Large intestine (tissue), 3 donors: ENCODE measurements around the gene ILRUN. TPM values are rescaled to one million over a fixed set of nuclear protein-coding genes. Genes with fewer than 3 reads are reported as not detected.
"Not testable (repeated sequence)": the region's sequence is repeated elsewhere in the genome, so short reads cannot be mapped to it uniquely, and the experiment has no call there.

Experiments used
- DNase-seq, 2 donors: peaks; one replicate each; pipeline versions ENCODE4 v3.0.0 to v3.0.0-alpha.2; 2013
- H3K27ac ChIP-seq: one replicate; pipeline ENCODE4 v1.5.1; 2013; ENCODE audit warnings: low read length
- H3K27me3 ChIP-seq: 2 replicates; pipeline ENCODE4 v1.6.1; 2013; ENCODE audit warnings: low read length; ENCODE audit not compliant: control insufficient read depth, insufficient read depth
- H3K36me3 ChIP-seq: 2 replicates; pipeline ENCODE4 v1.6.1; 2013; ENCODE audit warnings: low read length; ENCODE audit not compliant: control insufficient read depth, insufficient read depth
- H3K4me1 ChIP-seq: one replicate; pipeline ENCODE4 v1.6.1; 2013; ENCODE audit warnings: low read length; ENCODE audit not compliant: control insufficient read depth, insufficient read depth
- H3K4me3 ChIP-seq: one replicate; pipeline ENCODE4 v1.5.1; 2013; ENCODE audit warnings: low read length
- H3K9me3 ChIP-seq: one replicate; pipeline ENCODE4 v1.6.1; 2013; ENCODE audit warnings: mild to moderate bottlenecking, low read depth, low read length, moderate library complexity; ENCODE audit not compliant: control insufficient read depth
- WGBS: methylation state at CpG from one replicate; pipeline ENCODE4 v1.1.5; 2013; ENCODE audit warnings: low lambda C conversion rate; ENCODE audit not compliant: insufficient coverage; 5-methylcytosine and 5-hydroxymethylcytosine counted together
- polyA plus RNA-seq: library from polyadenylated mRNA; unstranded; fragments of 120-200 nt; gene quantifications from one replicate; pipeline ENCODE4 v1.2.1, GENCODE V29; 2013

The ILRUN gene
- polyA plus RNA-seq, 1 donor: 44.4 TPM

DNA sequence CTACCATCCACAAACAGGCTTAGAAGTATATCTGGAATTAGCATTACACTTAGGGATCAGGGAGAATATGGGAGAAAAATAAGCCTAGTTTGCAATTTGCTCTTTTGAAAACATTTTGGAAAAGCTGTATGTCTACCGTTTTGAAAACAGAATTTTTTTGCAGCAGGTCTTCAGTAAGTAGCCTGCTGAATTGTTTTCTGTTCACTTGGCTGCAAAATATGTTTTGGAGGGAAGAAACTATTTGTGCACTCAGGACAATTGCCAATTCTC lies 39.6 kb downstream of the ILRUN start:
- peak overlapping the region; percentile 98 for H3K27ac ChIP-seq
- peak overlapping the region; percentile 37 for H3K4me3 ChIP-seq
- H3K27me3 ChIP-seq: no peaks in the 10 kb centered on the region
- peaks cover 17% of the 10 kb centered on the region for H3K36me3 ChIP-seq
- H3K9me3 ChIP-seq: no peaks in the 10 kb centered on the region
- 80% methylated on average over 1 of the region's 1 CpG for WGBS
- H3K4me1 ChIP-seq: peaks cover 28% of the 10 kb centered on the region
- DNase-seq: no peak

DNA sequence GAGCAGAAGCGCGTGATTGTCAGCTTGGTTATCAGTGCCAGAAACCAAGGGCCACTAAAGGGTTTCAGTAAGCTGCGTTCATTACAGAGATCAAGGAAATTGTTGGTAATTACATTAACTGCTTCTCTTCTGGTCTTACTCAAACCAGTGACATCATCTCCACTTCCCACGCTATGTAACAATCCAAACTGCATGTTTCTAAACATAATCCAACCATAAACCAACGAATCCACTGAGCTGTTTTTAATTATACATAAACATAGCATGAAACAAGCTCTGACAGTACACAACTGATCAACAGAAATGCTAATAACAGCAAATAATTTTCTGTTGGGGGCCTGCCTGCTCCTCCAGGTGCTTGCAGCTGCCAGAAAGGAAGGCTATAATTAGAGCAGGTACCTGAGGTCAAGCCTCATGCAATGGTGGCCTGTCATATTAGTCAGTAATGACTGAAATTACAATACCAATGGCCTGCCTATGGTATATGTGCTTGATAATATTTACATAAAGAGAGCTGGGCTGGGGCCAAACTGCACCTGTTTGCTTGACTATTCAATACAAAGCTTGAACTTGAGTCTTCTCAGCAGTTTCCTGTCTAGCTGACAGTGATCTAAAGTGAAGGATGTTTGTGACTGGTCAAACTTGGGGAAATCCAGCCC lies 40.1 kb downstream of the ILRUN start:
- peak; percentile 74 to 88 for DNase-seq
- H3K36me3 ChIP-seq: peaks cover 17% of the 10 kb centered on the region
- H3K9me3 ChIP-seq: no peaks in the 10 kb centered on the region
- peaks cover 28% of the 10 kb centered on the region for H3K4me1 ChIP-seq
- H3K4me3 ChIP-seq: no peak overlapping the region
- H3K27ac ChIP-seq: peak overlapping the region; percentile 98
- WGBS: no CpG with 5 or more reads among the region's 5 CpGs
- H3K27me3 ChIP-seq: no peaks in the 10 kb centered on the region

DNA sequence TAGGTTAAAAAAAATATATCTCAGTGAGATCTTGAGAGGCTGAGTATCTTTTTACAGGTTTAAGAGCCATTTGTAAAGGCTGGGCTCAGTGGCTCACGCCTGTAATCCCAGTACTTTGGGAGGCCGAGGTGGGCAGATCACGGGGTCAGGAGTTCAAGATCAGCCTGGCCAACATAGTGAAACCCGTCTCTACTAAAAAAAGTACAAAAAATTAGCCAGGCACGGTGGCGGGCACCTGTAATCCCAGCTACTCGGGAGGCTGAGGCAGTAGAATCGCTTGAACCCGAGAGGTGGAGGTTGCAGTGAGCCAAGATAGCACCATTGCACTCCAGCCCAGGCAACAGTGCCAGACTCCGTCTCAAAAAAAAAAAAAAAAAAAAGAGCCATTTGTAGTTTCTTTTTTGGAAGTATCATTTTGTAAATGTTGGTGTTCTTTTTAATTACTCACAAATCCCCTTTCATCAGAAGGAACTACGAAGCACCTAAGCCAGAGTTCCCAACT lies 40.6 kb downstream of the ILRUN start:
- H3K4me1 ChIP-seq: peaks cover 28% of the 10 kb centered on the region
- not testable (repeated sequence) for DNase-seq, H3K4me3 ChIP-seq, H3K9me3 ChIP-seq, H3K27me3 ChIP-seq
- no CpG with 5 or more reads among the region's 11 CpGs for WGBS
- H3K36me3 ChIP-seq: peaks cover 18% of the 10 kb centered on the region
- H3K27ac ChIP-seq: peak overlapping the region; percentile 98

DNA sequence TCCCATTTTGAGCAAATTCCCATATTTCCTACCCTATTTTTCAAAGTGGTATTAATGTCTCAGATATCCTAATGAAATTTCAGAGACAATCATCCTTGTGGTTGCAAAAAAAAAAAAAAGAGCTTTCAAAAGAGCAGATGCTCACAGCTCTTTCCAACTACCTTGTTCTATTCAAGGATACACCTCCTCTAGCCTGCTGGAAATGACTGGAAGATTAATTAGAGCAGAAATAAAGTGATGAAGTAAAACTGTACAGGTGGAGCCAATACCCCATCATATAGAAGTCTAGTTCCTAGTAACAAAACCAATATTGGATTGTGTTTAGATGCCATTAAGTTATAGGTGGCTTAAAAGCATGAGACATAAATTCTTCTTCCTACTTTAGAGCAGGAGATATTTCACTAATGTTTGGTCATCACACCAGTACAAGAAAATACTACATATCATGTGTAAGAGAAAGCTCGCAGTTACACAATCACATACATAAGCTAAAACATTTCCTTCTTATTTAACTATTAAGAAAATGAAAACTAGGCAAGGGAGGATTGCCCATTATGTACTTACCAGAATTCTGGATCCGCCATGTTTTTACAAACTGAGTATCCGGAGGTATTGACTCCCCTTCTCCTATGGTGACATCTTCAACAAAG lies 42.4 kb downstream of the ILRUN start:
- no peak for DNase-seq
- H3K4me3 ChIP-seq: no peak overlapping the region
- no peaks in the 10 kb centered on the region for H3K27me3 ChIP-seq
- WGBS: no CpG with 5 or more reads among the region's 3 CpGs
- H3K36me3 ChIP-seq: peaks cover 19% of the 10 kb centered on the region
- no peak overlapping the region for H3K27ac ChIP-seq
- H3K4me1 ChIP-seq: peaks cover 28% of the 10 kb centered on the region
- no peaks in the 10 kb centered on the region for H3K9me3 ChIP-seq

DNA sequence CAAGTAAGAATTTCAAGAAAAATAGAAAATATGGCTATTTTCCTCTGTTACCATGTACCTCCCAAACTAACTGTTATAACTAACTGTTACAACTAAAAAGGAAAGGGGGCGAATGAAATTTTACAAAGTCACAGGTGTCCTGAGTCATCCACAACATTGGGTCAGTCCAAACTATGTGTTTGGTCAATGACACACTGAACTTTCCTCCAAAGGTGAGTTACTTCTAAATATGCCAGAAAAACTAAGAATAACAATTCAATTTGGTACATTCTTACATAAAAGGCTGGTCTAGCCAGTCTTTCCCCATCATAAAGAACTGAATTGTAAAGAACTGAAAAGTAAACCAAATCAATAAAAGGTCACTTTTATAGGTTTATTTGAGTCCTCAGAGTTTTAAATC lies 44.3 kb downstream of the ILRUN start:
- Histone ChIP-seq H3K27ac (no peak overlapping the region), H3K4me1 (peaks cover 16% of the 10 kb centered on the region), H3K36me3 (peaks cover 19% of the 10 kb centered on the region), H3K27me3 (no peaks in the 10 kb centered on the region), H3K4me3 (no peak overlapping the region), H3K9me3 (no peaks in the 10 kb centered on the region)
- no peak for DNase-seq
- no CpG with 5 or more reads among the region's 1 CpG for WGBS

DNA sequence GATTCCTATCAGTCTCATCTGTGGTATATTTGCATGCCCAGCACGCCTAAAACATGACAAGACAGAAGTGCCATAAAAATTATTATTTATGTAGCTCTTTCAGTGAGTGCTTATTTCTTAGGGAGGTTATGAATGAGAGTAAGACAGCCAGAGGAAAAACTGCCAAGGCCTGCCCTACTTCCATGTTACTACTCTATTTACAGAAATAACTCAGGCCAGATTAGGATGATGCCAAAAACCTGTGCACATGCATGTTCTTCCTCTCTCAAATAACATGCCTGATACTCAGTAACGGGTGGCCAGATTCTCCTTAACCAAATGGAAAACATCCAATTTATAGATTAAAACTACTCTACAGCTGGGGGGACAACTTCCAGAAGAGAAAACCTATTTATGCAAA lies 45.7 kb downstream of the ILRUN start:
- no peak overlapping the region for H3K27ac ChIP-seq
- H3K9me3 ChIP-seq: no peaks in the 10 kb centered on the region
- no peaks in the 10 kb centered on the region for H3K27me3 ChIP-seq
- no peak for DNase-seq
- no peak overlapping the region for H3K4me3 ChIP-seq
- peaks cover 5% of the 10 kb centered on the region for H3K4me1 ChIP-seq
- H3K36me3 ChIP-seq: peaks cover 25% of the 10 kb centered on the region
- WGBS: no CpG with 5 or more reads among the region's 2 CpGs

DNA sequence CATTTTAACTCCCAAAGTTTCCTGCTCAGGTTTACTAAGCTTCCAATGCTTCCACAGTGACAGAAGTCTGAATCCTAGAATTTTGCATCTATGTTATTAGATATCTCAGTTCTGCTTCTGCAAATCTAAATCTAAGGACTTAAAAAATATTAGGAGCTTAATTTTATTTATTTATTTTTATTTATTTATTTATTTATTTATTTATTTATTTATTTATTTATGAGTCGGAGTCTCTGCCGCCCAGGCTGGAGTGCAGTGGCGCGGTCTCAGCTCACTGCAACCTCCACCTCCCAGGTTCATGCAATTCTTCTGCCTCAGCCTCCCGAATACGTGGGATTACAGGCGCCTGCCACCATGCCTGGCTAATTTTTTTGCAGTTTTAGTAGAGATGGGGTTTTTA lies 46.3 kb downstream of the ILRUN start:
- not testable (repeated sequence) for H3K27me3 ChIP-seq, H3K4me1 ChIP-seq, H3K9me3 ChIP-seq, H3K4me3 ChIP-seq, H3K27ac ChIP-seq, DNase-seq
- 100% methylated on average over 1 of the region's 7 CpGs for WGBS
- peaks cover 30% of the 10 kb centered on the region for H3K36me3 ChIP-seq

DNA sequence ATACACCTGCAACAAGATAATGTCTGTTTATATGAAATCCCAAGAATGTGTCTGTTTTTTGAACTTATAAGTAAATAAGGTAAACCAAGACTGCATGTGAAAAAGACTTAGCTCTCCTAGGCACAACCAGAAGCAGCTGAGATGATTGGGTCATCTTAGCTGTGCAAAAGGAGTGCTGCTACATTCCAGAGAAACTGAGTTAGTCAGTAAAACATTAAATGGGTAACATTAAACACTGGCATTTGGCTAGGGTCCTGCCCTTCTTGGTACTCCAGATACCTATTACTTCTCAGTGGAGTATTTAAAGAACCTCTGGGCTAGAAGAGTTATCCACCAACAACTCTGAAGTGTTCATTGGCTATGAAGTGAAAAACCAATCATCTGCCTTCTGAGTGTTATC lies 47.8 kb downstream of the ILRUN start:
- Histone ChIP-seq H3K36me3 (peaks cover 31% of the 10 kb centered on the region), H3K4me1 (no peaks in the 10 kb centered on the region), H3K27ac (no peak overlapping the region), H3K27me3 (no peaks in the 10 kb centered on the region), H3K4me3 (no peak overlapping the region), H3K9me3 (no peaks in the 10 kb centered on the region)
- no peak for DNase-seq

Other genes starting within 250 kb of the ILRUN start
- gene PACSIN1, start 230.7 kb downstream of the ILRUN start, polyA plus RNA-seq: 0.33 TPM
- gene SPDEF, start 140.4 kb downstream of the ILRUN start, polyA plus RNA-seq: 11.6 TPM
- 109 TPM for gene SNRPC, start 60.7 kb upstream of the ILRUN start, polyA plus RNA-seq
- gene BLTP3A, start 95.3 kb upstream of the ILRUN start, polyA plus RNA-seq: 8.6 TPM
- gene TAF11, start 191.3 kb upstream of the ILRUN start, polyA plus RNA-seq: 41.7 TPM
- 26.5 TPM for gene ANKS1A, start 192.5 kb upstream of the ILRUN start, polyA plus RNA-seq